Central memory CD8-positive, alpha-beta T cell (primary cell): Measurements from ENCODE around the gene KBTBD12.

Experiments used
- ATAC-seq: fragments of 150-1000 bp; cut with Tn5 transposase; replicated peaks from 2 replicates; pipeline ENCODE4 v1.10.0; 2022; ENCODE audit warnings: mild to moderate bottlenecking, moderate FRiP score, moderate number of reproducible peaks; ENCODE audit not compliant: poor library complexity, severe bottlenecking; ENCODE audit errors: extremely low read depth
- DNase-seq, 2 donors: peaks; one replicate each; pipeline ENCODE4 v3.0.0; 2021; ENCODE audit warnings: low spot score in 2 of 2
- H3K27ac Mint-ChIP-seq: one replicate; pipeline ENCODE4 v1.8.0; 2022; ENCODE audit warnings: low read depth, mild to moderate bottlenecking, moderate library complexity, mixed read lengths
- H3K27me3 Mint-ChIP-seq: one replicate; pipeline ENCODE4 v1.8.0; 2022; ENCODE audit warnings: mixed read lengths
- H3K36me3 Mint-ChIP-seq: one replicate; pipeline ENCODE4 v1.8.0; 2022; ENCODE audit warnings: mild to moderate bottlenecking, moderate library complexity, mixed read lengths; ENCODE audit not compliant: insufficient read depth
- H3K4me1 Mint-ChIP-seq: one replicate; pipeline ENCODE4 v1.8.0; 2022; ENCODE audit warnings: mixed read lengths
- H3K4me3 Mint-ChIP-seq: one replicate; pipeline ENCODE4 v1.8.0; 2022; ENCODE audit warnings: mild to moderate bottlenecking, moderate library complexity, mixed read lengths
- H3K9me3 Mint-ChIP-seq: one replicate; pipeline ENCODE4 v1.8.0; 2022; ENCODE audit warnings: mixed read lengths

KBTBD12 gene

GRCh38 chr3:127985655-127986225, 70.7 kb downstream of the KBTBD12 start:
- Mint-ChIP-seq H3K27ac (no peak overlapping the region), H3K9me3 (no peaks in the 10 kb centered on the region), H3K4me3 (no peak overlapping the region), H3K4me1 (no peaks in the 10 kb centered on the region), H3K36me3 (peaks cover 3% of the 10 kb centered on the region), H3K27me3 (peaks cover 13% of the 10 kb centered on the region)
- DNase-seq (no peak), ATAC-seq (no peak)

- no peaks in the 10 kb centered on the region for H3K9me3 Mint-ChIP-seq
- DNase-seq, result no peak
- H3K27me3 Mint-ChIP-seq, result peaks cover 13% of the 10 kb centered on the region
- ATAC-seq, result no peak
- H3K4me1 Mint-ChIP-seq, result no peaks in the 10 kb centered on the region
- H3K36me3 Mint-ChIP-seq, result peaks cover 3% of the 10 kb centered on the region
- no peak overlapping the region for H3K27ac Mint-ChIP-seq
- H3K4me3 Mint-ChIP-seq, result no peak overlapping the region
Measured at GRCh38 chr3:127986803-127987202, 71.8 kb downstream of the KBTBD12 start.

GRCh38 chr3:127987309-127987995, 72.4 kb downstream of the KBTBD12 start:
- H3K27me3 Mint-ChIP-seq, result peaks cover 13% of the 10 kb centered on the region
- H3K4me1 Mint-ChIP-seq, result no peaks in the 10 kb centered on the region
- no peak for ATAC-seq
- no peaks in the 10 kb centered on the region for H3K9me3 Mint-ChIP-seq
- H3K27ac Mint-ChIP-seq, result no peak overlapping the region
- no peak overlapping the region for H3K4me3 Mint-ChIP-seq
- H3K36me3 Mint-ChIP-seq, result peaks cover 1% of the 10 kb centered on the region
- no peak for DNase-seq

- no peaks in the 10 kb centered on the region for H3K4me1 Mint-ChIP-seq
- DNase-seq (no peak), ATAC-seq (no peak)
- no peaks in the 10 kb centered on the region for H3K9me3 Mint-ChIP-seq
- H3K36me3 Mint-ChIP-seq, result peaks cover 1% of the 10 kb centered on the region
- peaks cover 9% of the 10 kb centered on the region for H3K27me3 Mint-ChIP-seq
- H3K4me3 Mint-ChIP-seq, result no peak overlapping the region
- H3K27ac Mint-ChIP-seq, result no peak overlapping the region
Measured at GRCh38 chr3:127988770-127989557, 73.9 kb downstream of the KBTBD12 start.

GRCh38 chr3:127990051-127990450, 75.0 kb downstream of the KBTBD12 start:
- Mint-ChIP-seq H3K9me3 (no peaks in the 10 kb centered on the region), H3K36me3 (peaks cover 1% of the 10 kb centered on the region), H3K27ac (no peak overlapping the region), H3K4me3 (no peak overlapping the region), H3K4me1 (no peaks in the 10 kb centered on the region), H3K27me3 (no peaks in the 10 kb centered on the region)
- DNase-seq (no peak), ATAC-seq (no peak)

GRCh38 chr3:127990461-127990860, 75.4 kb downstream of the KBTBD12 start:
- Mint-ChIP-seq H3K9me3 (no peaks in the 10 kb centered on the region), H3K27me3 (no peaks in the 10 kb centered on the region), H3K27ac (no peak overlapping the region), H3K4me1 (no peaks in the 10 kb centered on the region), H3K4me3 (no peak overlapping the region), H3K36me3 (peaks cover 1% of the 10 kb centered on the region)
- DNase-seq (no peak), ATAC-seq (no peak)

- Mint-ChIP-seq H3K4me1 (no peaks in the 10 kb centered on the region), H3K36me3 (no peaks in the 10 kb centered on the region), H3K4me3 (no peak overlapping the region), H3K27ac (no peak overlapping the region), H3K27me3 (no peaks in the 10 kb centered on the region), H3K9me3 (no peaks in the 10 kb centered on the region)
- no peak for ATAC-seq
- DNase-seq, result no peak
Measured at GRCh38 chr3:127991251-127991650, 76.2 kb downstream of the KBTBD12 start.

- Mint-ChIP-seq H3K27me3 (no peaks in the 10 kb centered on the region), H3K4me1 (no peaks in the 10 kb centered on the region), H3K4me3 (no peak overlapping the region), H3K27ac (no peak overlapping the region), H3K36me3 (no peaks in the 10 kb centered on the region), H3K9me3 (no peaks in the 10 kb centered on the region)
- no peak for DNase-seq
- ATAC-seq, result no peak
Measured at GRCh38 chr3:127991681-127992080, 76.6 kb downstream of the KBTBD12 start.

- H3K9me3 Mint-ChIP-seq, result no peaks in the 10 kb centered on the region
- DNase-seq (no peak), ATAC-seq (no peak)
- no peak overlapping the region for H3K4me3 Mint-ChIP-seq
- peaks cover 2% of the 10 kb centered on the region for H3K27me3 Mint-ChIP-seq
- no peaks in the 10 kb centered on the region for H3K4me1 Mint-ChIP-seq
- no peak overlapping the region for H3K27ac Mint-ChIP-seq
- no peaks in the 10 kb centered on the region for H3K36me3 Mint-ChIP-seq
Measured at GRCh38 chr3:127992127-127992526, 77.1 kb downstream of the KBTBD12 start.

- no peak overlapping the region for H3K4me3 Mint-ChIP-seq
- H3K9me3 Mint-ChIP-seq, result no peaks in the 10 kb centered on the region
- DNase-seq, result no peak
- no peak for ATAC-seq
- peaks cover 9% of the 10 kb centered on the region for H3K27me3 Mint-ChIP-seq
- H3K36me3 Mint-ChIP-seq, result no peaks in the 10 kb centered on the region
- H3K4me1 Mint-ChIP-seq, result no peaks in the 10 kb centered on the region
- no peak overlapping the region for H3K27ac Mint-ChIP-seq
Measured at GRCh38 chr3:127994011-127994410, 79.0 kb downstream of the KBTBD12 start.

GRCh38 chr3:127997016-127997415, 82.0 kb downstream of the KBTBD12 start:
- H3K4me1 Mint-ChIP-seq, result no peaks in the 10 kb centered on the region

GRCh38 chr3:127997961-127998360, 82.9 kb downstream of the KBTBD12 start:
- Mint-ChIP-seq H3K27me3 (peaks cover 19% of the 10 kb centered on the region), H3K36me3 (no peaks in the 10 kb centered on the region), H3K4me1 (no peaks in the 10 kb centered on the region), H3K4me3 (no peak overlapping the region), H3K9me3 (no peaks in the 10 kb centered on the region), H3K27ac (no peak overlapping the region)
- ATAC-seq, result no peak
- no peak for DNase-seq

More at GRCh38 chr3:127997016-127997415, 82.0 kb downstream of the KBTBD12 start:
- no peaks in the 10 kb centered on the region for H3K36me3 Mint-ChIP-seq
- DNase-seq (no peak), ATAC-seq (no peak)
- H3K9me3 Mint-ChIP-seq, result no peaks in the 10 kb centered on the region
- no peak overlapping the region for H3K27ac Mint-ChIP-seq
- H3K4me3 Mint-ChIP-seq, result no peak overlapping the region
- peaks cover 19% of the 10 kb centered on the region for H3K27me3 Mint-ChIP-seq

- no peak overlapping the region for H3K27ac Mint-ChIP-seq
- H3K36me3 Mint-ChIP-seq, result no peaks in the 10 kb centered on the region
- DNase-seq (no peak), ATAC-seq (no peak)
- no peak overlapping the region for H3K4me3 Mint-ChIP-seq
- H3K9me3 Mint-ChIP-seq, result no peaks in the 10 kb centered on the region
- H3K27me3 Mint-ChIP-seq, result peaks cover 19% of the 10 kb centered on the region
- H3K4me1 Mint-ChIP-seq, result no peaks in the 10 kb centered on the region
Measured at GRCh38 chr3:127998596-127998995, 83.6 kb downstream of the KBTBD12 start.
